ENCODE data around the gene EIF2B2.

EIF2B2 gene

DNA sequence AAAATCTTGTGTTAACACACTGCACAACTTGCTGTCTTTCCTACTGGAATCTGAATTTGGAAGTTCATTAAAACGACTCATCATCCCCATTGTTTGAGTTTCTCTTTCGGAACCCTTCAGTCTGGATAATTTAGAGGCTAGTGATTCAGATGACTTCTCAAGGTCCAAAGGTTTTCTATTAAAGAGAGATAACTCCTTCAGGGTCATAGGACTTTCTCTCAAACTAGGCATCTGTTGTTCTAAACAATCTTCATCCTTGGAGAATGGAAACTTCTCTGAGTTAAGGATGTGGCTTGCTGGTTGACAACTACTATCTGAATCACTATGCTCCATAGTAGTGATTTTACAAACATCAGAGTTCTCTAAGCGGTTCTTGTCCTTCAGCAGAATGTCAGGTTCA, 44.2 kb downstream of the EIF2B2 start:
- DNase-seq = no peak

DNA sequence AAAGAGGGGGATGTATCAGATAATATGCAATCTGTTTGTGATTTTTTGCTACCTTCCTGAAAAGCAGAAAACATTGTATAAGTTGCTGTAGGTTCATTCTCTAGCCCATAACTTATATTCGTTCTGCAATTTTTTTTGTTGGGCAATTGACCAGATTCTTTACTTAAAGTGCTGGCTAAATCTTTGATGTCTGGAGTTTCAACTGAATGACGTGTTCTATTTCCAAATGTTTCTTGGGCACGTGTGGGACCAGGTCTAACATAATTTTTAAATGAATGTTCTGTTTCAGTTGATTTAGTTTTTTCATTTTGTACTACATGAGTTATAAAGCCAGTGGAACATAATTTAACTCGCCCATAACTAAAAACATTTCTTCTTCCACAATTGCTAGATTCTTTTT, 44.8 kb downstream of the EIF2B2 start:
- DNase-seq = no peak

DNA sequence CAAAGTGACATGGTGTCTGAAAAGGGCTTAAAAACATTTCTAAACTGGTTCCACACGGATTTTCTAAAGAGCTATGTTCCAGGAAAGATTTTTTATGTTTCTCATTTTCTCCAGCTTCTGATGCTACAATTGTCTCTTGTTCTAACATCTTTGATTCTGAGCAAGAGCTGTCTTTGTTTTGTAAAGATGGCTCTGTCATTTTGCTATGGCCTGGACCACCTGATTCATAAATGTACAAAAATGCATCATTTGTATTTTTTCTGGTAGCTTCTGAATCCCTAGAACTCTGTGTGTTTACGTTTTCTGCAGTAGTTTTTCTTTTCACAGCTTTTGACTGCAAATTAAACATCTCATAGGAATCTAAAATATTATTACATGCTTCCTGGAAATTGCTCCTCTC, 45.4 kb downstream of the EIF2B2 start:
- DNase-seq = no peak

DNA sequence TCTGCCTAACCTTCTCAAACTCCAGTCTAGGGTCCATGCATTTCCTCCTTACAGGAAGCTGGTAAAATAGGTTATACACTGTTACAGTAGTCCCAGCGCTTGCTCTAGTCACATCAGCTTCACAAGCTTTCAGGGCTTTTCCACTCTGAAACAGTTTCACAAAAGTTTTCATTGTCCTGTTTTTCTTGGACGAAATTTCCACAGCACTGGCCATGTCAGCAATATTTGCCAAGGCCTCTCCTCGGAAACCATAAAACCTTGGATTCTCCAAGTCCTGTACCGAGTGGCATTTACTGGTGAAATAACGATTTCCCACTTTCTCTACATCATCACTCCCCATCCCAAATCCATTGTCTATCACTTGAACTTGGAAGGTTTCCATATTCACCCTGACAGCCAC, 46.4 kb downstream of the EIF2B2 start:
- DNase-seq = no peak

DNA sequence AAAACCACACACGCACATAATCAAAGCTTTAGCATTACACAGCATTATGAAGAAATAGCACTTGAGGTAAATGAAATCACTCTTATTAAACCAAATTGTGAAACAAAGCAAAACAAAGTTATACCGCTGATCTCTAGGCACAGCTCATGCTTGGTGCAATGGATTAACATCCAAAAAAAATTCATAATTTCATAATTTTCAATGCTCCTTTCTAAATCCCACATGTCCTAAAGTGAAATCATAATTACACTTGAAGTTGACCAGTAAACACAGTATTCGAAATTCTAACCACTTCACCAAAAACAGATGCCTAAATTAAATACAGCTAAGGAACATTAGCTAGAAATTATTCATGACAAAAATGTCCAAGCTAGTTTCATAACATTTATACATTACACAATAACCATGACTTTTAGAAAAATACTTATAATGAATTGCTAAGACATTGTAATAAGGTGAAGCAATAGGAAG, 47.0 kb downstream of the EIF2B2 start:
- DNase-seq = peak; percentile 80 to 81

DNA sequence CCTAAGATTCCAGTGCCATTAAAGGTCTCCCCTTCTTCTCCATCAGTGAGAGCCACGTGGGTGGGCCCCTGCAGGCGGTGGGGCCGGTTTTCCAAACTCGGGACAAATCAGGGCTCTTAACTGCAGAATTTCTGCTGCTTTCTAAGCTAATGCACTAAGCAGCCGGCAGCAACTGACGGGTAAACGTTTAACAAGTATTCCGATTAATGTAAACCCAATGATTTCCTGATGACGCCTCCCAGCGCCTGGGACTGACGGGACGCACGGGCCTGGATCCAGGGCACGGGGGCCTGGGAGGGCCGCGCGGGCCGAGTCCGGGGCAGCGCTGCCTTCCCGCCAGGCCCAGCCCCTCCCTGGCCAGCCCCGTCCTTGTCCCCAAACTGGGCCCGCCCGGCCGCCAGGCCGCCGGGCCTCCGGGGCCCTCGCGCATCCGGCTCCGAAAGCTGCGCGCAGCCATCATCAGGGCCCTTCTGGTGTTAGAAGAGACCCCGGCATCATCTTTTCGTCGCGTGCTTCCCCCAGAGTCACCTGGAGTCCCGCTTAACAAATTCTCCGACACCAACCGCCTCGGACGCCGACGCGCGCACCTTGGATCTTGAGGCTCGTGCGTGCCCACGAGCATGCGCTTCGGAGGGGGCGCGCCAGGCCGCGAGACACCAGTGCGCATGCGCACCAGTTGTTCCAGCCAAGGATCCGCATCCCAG, 48.3 kb downstream of the EIF2B2 start, which contains the start of gene MLH3:
Gene MLH3 (minus strand): TSS at position 616 of the 704 bp plus-strand sequence. CDS start 1,812 bp downstream, outside the sequence.
- DNase-seq = peak; percentile 65 to 86

DNA sequence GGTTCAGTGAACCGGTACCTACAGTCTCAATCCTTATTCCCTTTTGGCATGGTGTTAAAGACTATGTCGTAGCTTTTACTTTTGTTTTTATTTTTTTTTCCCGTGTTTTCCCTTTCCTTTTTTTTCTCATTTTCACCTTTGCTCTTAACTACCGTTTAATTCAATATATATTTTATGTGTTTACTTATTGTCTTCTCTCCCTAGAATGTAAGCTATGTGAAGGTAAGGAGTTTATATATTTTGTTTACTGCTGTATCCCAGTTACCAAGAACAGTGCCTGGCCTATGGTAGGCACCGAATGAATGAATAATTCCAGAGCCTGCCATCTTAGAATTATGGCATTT, 48.8 kb downstream of the EIF2B2 start:
- no peak for DNase-seq

DNA sequence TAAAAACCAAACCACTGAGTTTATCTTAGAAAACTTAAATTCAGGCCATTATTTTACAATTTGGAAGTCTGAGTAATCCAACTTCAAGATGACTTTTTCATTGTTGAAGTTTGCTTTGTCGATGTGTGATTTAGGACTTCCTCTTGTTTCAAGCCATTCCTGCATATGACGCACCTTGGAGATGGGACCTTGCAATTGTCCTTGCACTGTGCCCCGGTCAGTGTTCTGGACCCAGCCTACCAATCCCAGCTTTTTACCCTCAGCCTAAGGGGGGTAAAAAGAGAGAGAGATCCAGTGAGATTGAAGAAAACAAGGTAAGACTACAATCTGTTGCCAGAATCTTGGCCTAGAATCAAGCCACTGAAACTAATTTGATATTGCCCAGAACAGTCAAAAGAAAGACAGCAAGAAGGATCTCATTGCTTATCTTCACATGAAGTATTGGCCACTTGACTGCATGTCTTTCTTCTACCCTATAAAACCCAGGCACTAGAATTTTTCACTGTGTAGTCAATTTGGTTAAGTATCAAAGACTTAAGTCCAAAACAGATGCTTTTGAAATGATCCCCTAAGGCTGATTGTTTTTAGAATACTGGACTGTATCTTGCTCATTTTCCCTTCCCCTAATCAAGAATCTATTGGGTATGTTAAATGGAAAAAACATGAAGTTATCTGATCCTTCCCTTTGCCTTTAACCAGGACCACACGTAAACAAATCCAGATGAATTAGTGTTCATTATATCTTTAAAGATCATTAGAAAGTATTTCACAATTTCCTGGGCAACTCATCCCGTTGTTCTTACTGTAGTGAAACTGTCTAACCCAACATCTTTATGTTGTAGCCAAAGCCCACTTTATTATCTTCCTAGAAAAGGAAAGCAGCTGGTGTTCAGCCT, 50.9 kb downstream of the EIF2B2 start:
- DNase-seq = no peak

DNA sequence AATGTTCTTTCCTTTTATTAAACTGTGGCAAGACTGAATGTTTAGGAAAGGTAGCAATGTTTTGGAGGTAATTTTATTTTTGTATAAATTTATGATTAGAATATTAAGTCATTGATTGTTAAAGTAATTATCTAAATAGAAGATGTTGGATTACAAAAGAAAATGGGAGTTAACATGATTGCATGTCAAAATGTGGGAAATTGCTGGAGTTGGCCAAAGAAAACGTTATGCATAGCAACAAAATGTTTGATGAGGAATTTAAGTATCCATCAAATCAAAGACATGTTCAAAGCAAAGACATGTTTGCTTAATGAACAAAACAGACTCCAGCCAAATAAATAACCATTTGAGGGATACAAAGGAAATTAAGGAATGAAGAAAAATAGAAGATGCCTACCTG, 51.7 kb downstream of the EIF2B2 start:
- no peak for DNase-seq

DNA sequence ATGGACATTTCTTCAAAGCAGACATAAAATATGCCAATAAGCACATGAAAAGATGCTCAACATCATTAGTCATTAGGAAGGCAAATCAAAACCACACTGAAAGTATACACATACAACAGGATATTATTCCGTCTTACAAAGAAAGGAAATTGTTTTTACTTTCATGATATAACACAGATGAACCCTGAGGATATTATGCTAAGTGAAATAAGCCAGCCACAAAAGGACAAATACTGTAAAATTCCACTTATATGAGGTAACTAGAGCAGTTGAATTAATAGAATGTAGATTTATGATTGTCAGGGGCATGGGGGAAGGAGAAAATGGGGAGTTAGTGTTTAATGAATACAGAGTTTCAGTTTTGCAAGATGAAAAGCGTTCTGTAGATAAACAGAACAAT, 56.9 kb downstream of the EIF2B2 start:
- no peak for DNase-seq

DNA sequence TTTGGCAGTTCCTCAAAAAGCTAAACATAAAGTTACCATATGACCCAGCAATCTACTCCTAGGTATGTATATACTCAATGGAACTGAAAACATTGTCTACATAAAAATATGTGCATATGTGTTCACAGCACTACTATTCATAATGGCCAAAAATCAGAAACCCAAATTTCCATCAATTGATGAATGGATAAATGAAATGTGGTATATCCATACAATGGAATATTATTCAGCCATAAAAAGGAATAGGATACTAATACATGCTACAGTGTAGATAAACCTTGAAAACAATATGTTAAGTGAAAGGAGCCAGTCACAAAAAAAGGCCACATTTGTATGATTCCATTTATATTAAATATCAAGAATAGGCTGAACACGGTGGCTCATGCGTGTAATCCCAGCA, 57.7 kb downstream of the EIF2B2 start:
- DNase-seq = no peak
